Lung (tissue), 12 donors: ENCODE data around the gene MBNL1. TPM values are rescaled to one million over a fixed set of nuclear protein-coding genes. Genes with fewer than 3 reads are reported as not detected.
A peak's percentile ranks its signal among the peaks of the same experiment; 100 is the strongest.

ENCODE experiments used
- ATAC-seq: fragments of 200-7000 bp; cut with Tn5 transposase; one replicate; pipeline ENCODE4 v1.9.1; 2020; ENCODE audit warnings: moderate number of reproducible peaks; ENCODE audit not compliant: insufficient read depth, low FRiP score
- DNase-seq, 3 donors: peaks; one replicate each; pipeline ENCODE4 v3.0.0-alpha.2; 2013 to 2017
- H3K27ac ChIP-seq, 2 donors: one replicate each; pipeline ENCODE4 v1.5.1; 2013; ENCODE audit warnings: mild to moderate bottlenecking in 2 of 2, moderate library complexity in 2 of 2, control low read depth in 1 of 2, inconsistent platforms in 1 of 2, low read depth in 1 of 2, low read length in 1 of 2
- H3K27me3 ChIP-seq, 3 donors: one replicate each; pipeline ENCODE4 v1.5.1; 2013; ENCODE audit warnings: low read length in 2 of 3; ENCODE audit not compliant: control insufficient read depth in 3 of 3, insufficient read depth in 3 of 3
- H3K36me3 ChIP-seq, 4 donors: one replicate each; pipeline ENCODE4 v1.5.1; 2013; ENCODE audit warnings: low read length in 4 of 4, mild to moderate bottlenecking in 1 of 4, moderate library complexity in 1 of 4; ENCODE audit not compliant: control insufficient read depth in 4 of 4, insufficient read depth in 4 of 4
- H3K4me1 ChIP-seq, 5 donors: one replicate each; pipeline ENCODE4 v1.5.1; 2013; ENCODE audit warnings: low read length in 5 of 5, mild to moderate bottlenecking in 2 of 5, moderate library complexity in 1 of 5; ENCODE audit not compliant: control insufficient read depth in 5 of 5, insufficient read depth in 5 of 5
- H3K4me3 ChIP-seq: one replicate; pipeline ENCODE4 v1.5.1; 2013; ENCODE audit warnings: mild to moderate bottlenecking, control low read depth, moderate library complexity
- H3K9ac ChIP-seq, 2 donors: one replicate each; pipeline ENCODE4 v1.5.1; 2013; ENCODE audit warnings: low read length in 2 of 2, control low read depth in 1 of 2; ENCODE audit not compliant: insufficient read depth in 1 of 2
- H3K9me3 ChIP-seq, 4 donors: one replicate each; pipeline ENCODE4 v1.5.1; 2013; ENCODE audit warnings: low read length in 3 of 4, mild to moderate bottlenecking in 1 of 4, moderate library complexity in 1 of 4; ENCODE audit not compliant: control insufficient read depth in 4 of 4, insufficient read depth in 3 of 4
- CTCF ChIP-seq: IDR thresholded peaks from 2 replicates; pipeline ENCODE4 v1.5.1; 2012; ENCODE audit warnings: mild to moderate bottlenecking; ENCODE audit errors: control extremely low read depth, extremely low read depth
- whole genome bisulfite sequencing, 2 donors: extraction: QIAGEN DNeasy Blood & Tissue Kit; methylation state at CpG; one replicate each; pipeline ENCODE4 v1.1.7; 2013; 5-methylcytosine and 5-hydroxymethylcytosine counted together
- polyA plus RNA-seq, 2 donors: library from polyadenylated mRNA; stranded (reverse); fragments of 200-250 nt; gene quantifications; one replicate each; pipeline ENCODE4 v1.2.1, GENCODE V29; 2013
- total RNA-seq, 2 donors: library from RNA; depleted of rRNA in 1 of 2; stranded (reverse); fragments of >200 nt in 1 of 2; gene quantifications; one replicate each; pipeline ENCODE4 v1.2.1, GENCODE V29; 2014 to 2021
- donor health status: control.
- donor health status: control.
- donor health status: Bipolar disorder and iron deficiency.
- donor health status: healthy.
- donor health status: DM: yes; HTN: yes; CAD: no.

The MBNL1 gene
- total and polyA plus RNA-seq, 4 donors: 55.3 to 266 (median 165) TPM

GRCh38 chr3:152447511-152447910 is 178.8 kb downstream of the MBNL1 start:
- Histone ChIP-seq H3K4me1 (peaks cover 0 to 15% (median 5%) of the 10 kb centered on the region in 5 donors), H3K9ac (no peak overlapping the region), H3K36me3 (peaks cover 5 to 24% (median 12%) of the 10 kb centered on the region in 4 donors), H3K27me3 (no peaks in the 10 kb centered on the region), H3K27ac (no peak overlapping the region), H3K4me3 (no peak overlapping the region), H3K9me3 (no peaks in the 10 kb centered on the region)
- no peak for TF ChIP-seq CTCF
- WGBS, 2 donors: 54 to 72% methylated on average over 3 of the region's 3 CpGs
- ATAC-seq (no peak), DNase-seq (no peak)

- no peak for DNase-seq
- peaks cover 5 to 25% (median 12%) of the 10 kb centered on the region in 4 donors for H3K36me3 ChIP-seq
- TF ChIP-seq CTCF: no peak
- no peaks in the 10 kb centered on the region for H3K27me3 ChIP-seq
- 65 to 88% methylated on average over 1 of the region's 1 CpG for WGBS, 2 donors
- ATAC-seq: no peak
- no peaks in the 10 kb centered on the region for H3K9me3 ChIP-seq
- H3K27ac ChIP-seq: no peak overlapping the region
- no peak overlapping the region for H3K4me3 ChIP-seq
- peaks cover 0 to 13% (median 3%) of the 10 kb centered on the region in 5 donors for H3K4me1 ChIP-seq
- H3K9ac ChIP-seq: no peak overlapping the region
These were observed 179.4 kb downstream of the MBNL1 start for GRCh38 chr3:152448091-152448490.

DNA sequence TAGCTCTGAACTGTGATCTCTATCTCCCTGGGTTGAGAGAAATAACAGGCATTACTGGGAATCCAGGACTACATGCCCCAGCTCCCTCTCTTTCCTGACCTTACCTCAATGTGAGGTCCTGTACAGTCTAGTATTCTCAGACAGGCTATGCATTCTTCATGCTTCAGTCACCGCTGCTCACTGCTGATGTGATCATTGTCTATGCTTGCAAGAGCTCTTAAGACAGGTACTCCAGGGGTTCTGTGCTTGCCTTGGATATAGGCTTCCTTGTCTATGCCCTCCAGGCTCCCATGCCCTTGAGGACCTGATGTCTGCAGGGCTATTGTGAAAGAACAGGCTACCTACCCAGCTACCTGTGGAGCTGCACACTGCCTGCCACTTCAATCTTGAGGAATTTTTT is 183.6 kb downstream of the MBNL1 start:
- H3K27me3 ChIP-seq: no peaks in the 10 kb centered on the region
- TF ChIP-seq CTCF: no peak
- DNase-seq (no peak), ATAC-seq (peak; percentile 74)
- H3K4me3 ChIP-seq: no peak overlapping the region
- no peaks in the 10 kb centered on the region for H3K9me3 ChIP-seq
- peaks cover 0 to 18% (median 13%) of the 10 kb centered on the region in 4 donors for H3K36me3 ChIP-seq
- peak overlapping the region in 1 of 2 donors; percentile 63 for H3K27ac ChIP-seq
- H3K4me1 ChIP-seq: peaks cover 0 to 4% (median 0%) of the 10 kb centered on the region in 5 donors
- WGBS, 2 donors: 75 to 86% methylated on average over 1 of the region's 1 CpG
- no peak overlapping the region for H3K9ac ChIP-seq
